GM19372 (cell line): Measurements from ENCODE around the gene NDUFB7.
"Not testable (repeated sequence)": the region's sequence is repeated elsewhere in the genome, so short reads cannot be mapped to it uniquely, and the experiment has no call there.

Source experiments
- ATAC-seq: cut with Tn5 transposase; IDR thresholded peaks from one replicate; pipeline ENCODE4 v1.9.1; 2021; ENCODE audit warnings: mild to moderate bottlenecking, low read depth, moderate library complexity; ENCODE audit not compliant: unreplicated experiment

Gene NDUFB7

GRCh38 chr19:14571695-14572490, at the start of gene NDUFB7:
Gene NDUFB7 (minus strand): TSS chr19:14572066. CDS start chr19:14572000, 66 bp downstream.
- peak; percentile 86 for ATAC-seq

- no peak for ATAC-seq
These were observed 47.5 kb upstream of the NDUFB7 start for GRCh38 chr19:14619404-14619803.

- no peak for ATAC-seq
These were observed 44.5 kb upstream of the NDUFB7 start for GRCh38 chr19:14616407-14616806.

GRCh38 chr19:14615623-14616022, 43.8 kb upstream of the NDUFB7 start:
- no peak for ATAC-seq

- ATAC-seq = no peak
These were observed 42.2 kb upstream of the NDUFB7 start for GRCh38 chr19:14614099-14614412.

GRCh38 chr19:14613399-14614098, 41.7 kb upstream of the NDUFB7 start:
- not testable (repeated sequence) for ATAC-seq

- no peak for ATAC-seq
These were observed 40.8 kb upstream of the NDUFB7 start for GRCh38 chr19:14612657-14613056.

- ATAC-seq = not testable (repeated sequence)
These were observed 40.4 kb upstream of the NDUFB7 start for GRCh38 chr19:14612242-14612641.

- no peak for ATAC-seq
These were observed 39.2 kb upstream of the NDUFB7 start for GRCh38 chr19:14611051-14611450.

GRCh38 chr19:14606627-14607026, 34.8 kb upstream of the NDUFB7 start:
- no peak for ATAC-seq

GRCh38 chr19:14603990-14604387, 32.1 kb upstream of the NDUFB7 start:
- no peak for ATAC-seq

GRCh38 chr19:14599548-14600147, 27.8 kb upstream of the NDUFB7 start:
- ATAC-seq = no peak

GRCh38 chr19:14595558-14595957, 23.7 kb upstream of the NDUFB7 start:
- no peak for ATAC-seq

- ATAC-seq = not testable (repeated sequence)
These were observed 17.6 kb upstream of the NDUFB7 start for GRCh38 chr19:14589433-14589832.

- not testable (repeated sequence) for ATAC-seq
These were observed 13.3 kb upstream of the NDUFB7 start for GRCh38 chr19:14585187-14585586.

GRCh38 chr19:14584372-14584771, 12.5 kb upstream of the NDUFB7 start:
- not testable (repeated sequence) for ATAC-seq

GRCh38 chr19:14582894-14583340, 11.1 kb upstream of the NDUFB7 start, which contains the start of gene CLEC17A:
Gene CLEC17A (plus strand): TSS chr19:14583084. CDS start chr19:14583161, 77 bp downstream.
- ATAC-seq = no peak

- ATAC-seq = no peak
These were observed 8.9 kb upstream of the NDUFB7 start for GRCh38 chr19:14580623-14581237.

- ATAC-seq = no peak
These were observed 6.1 kb upstream of the NDUFB7 start for GRCh38 chr19:14577885-14578427.

- no peak for ATAC-seq
These were observed 5.4 kb upstream of the NDUFB7 start for GRCh38 chr19:14577264-14577663.

- ATAC-seq = no peak
These were observed 4.5 kb upstream of the NDUFB7 start for GRCh38 chr19:14576363-14576762.
